MM.1S (cell line): ENCODE data around the gene CEP350.

Experiments
- CTCF ChIP-seq: fragments of 300-600 bp; sonication (generic); IDR thresholded peaks from 2 replicates; pipeline ENCODE4 v1.5.1; 2016; ENCODE audit warnings: antibody characterized with exemption, low read length, mixed read lengths
- EZH2 ChIP-seq: fragments of 300-600 bp; sonication (generic); optimal IDR thresholded peaks from 2 replicates; pipeline ENCODE3; 2017; ENCODE audit warnings: low read depth, mild to moderate bottlenecking, antibody characterized with exemption, low read length, mixed read lengths
- EZH2phosphoT487 ChIP-seq: fragments of 300-600 bp; sonication (generic); IDR thresholded peaks from 2 replicates; pipeline ENCODE4 v1.6.1; 2018; ENCODE audit warnings: antibody characterized with exemption, low read length

DNA sequence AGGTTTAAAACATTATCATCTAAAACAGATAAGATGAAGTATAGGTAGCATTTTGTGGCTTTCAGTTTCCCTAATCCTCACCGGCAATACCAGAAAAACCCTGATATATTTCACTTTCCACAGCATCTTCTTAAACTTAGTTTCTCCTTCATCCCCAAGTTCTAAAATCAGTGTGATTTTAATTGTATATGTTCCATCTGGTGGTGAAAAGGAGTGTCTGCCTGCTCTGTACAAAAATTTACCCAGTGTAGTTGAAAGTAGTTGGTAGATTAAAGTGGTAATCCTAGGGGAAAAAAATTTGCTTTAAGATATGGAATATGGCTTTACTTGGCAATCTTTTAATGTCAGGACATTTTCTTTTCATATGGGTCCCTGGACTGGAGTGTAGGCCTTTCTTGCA lies 74.3 kb downstream of the CEP350 start:
- TF ChIP-seq CTCF (peak; percentile 52), EZH2phosphoT487 (no peak), EZH2 (no peak)
